Endothelial cell of umbilical vein (primary cell): ENCODE measurements around the gene CACNA1C. TPM values are rescaled to one million over a fixed set of nuclear protein-coding genes. Genes with fewer than 3 reads are reported as not detected.

Experiments
- BruUV-seq: library from RNA; stranded (reverse); fragments of 400-500 nt; replicated peaks from 2 replicates; lab custom pipeline; 2021; lab: Mats Ljungman, UMichigan
- CTCF ChIA-PET: fragments of 300-600, 350-600 bp; sonication (Branson Sonifier 250); formaldehyde crosslinking; loops from one replicate; lab custom pipeline; 2021; ENCODE audit warnings: antibody characterized with exemption, inconsistent platforms; lab: Charles Lee
- POLR2A ChIA-PET: fragments of 300-600, 350-600 bp; sonication (Branson Sonifier 250); formaldehyde crosslinking; loops from one replicate; lab custom pipeline; 2021; ENCODE audit warnings: antibody characterized with exemption, inconsistent platforms; lab: Charles Lee
- DNase-seq: peaks from one replicate; pipeline ENCODE4 v3.0.0-alpha.2; 2011; ENCODE audit warnings: low read depth, low spot score
- FAIRE-seq: peaks from 2 replicates; lab custom pipeline; 2011; peaks lifted over from hg19 to GRCh38; lab: Jason Lieb, UNC
- H2AFZ ChIP-seq: 2 replicates; pipeline ENCODE4 v1.6.0; 2012; ENCODE audit warnings: low read depth, low read length, control low read depth, inconsistent platforms
- H3K27ac ChIP-seq: 2 replicates; pipeline ENCODE4 v1.5.1; 2011; ENCODE audit warnings: low read depth, mild to moderate bottlenecking, control low read depth, low read length, moderate library complexity; ENCODE audit not compliant: insufficient read depth
- H3K27me3 ChIP-seq, 2 experiments: 2 replicates each; pipeline versions ENCODE4 v1.6.0 to v1.6.1; 2011; ENCODE audit warnings: low read length in 2 of 2, mixed read lengths in 1 of 2; ENCODE audit not compliant: control insufficient read depth in 2 of 2, insufficient read depth in 2 of 2
- H3K36me3 ChIP-seq, 2 experiments: 2 replicates in 1 of 2; 3 replicates in 1 of 2; pipeline ENCODE4 v1.5.1; 2011; ENCODE audit warnings: low read length in 2 of 2, mild to moderate bottlenecking in 1 of 2, moderate library complexity in 1 of 2; ENCODE audit not compliant: control insufficient read depth in 2 of 2, insufficient read depth in 2 of 2; ENCODE audit errors: extremely low read depth in 1 of 2
- H3K4me1 ChIP-seq: 3 replicates; pipeline ENCODE4 v1.5.1; 2011; ENCODE audit warnings: mild to moderate bottlenecking, low read length; ENCODE audit not compliant: control insufficient read depth, insufficient read depth; ENCODE audit errors: extremely low read depth
- H3K4me2 ChIP-seq: 2 replicates; pipeline ENCODE4 v1.6.1; 2011; ENCODE audit warnings: low read length, control low read depth, mixed read lengths; ENCODE audit not compliant: insufficient read depth
- H3K4me3 ChIP-seq, 3 experiments: fragments of 200-600 bp in 1 of 3; sonication (generic), shearing (Covaris generic) in 1 of 3; replicated peaks in 1 of 3; 2 replicates each; pipeline ENCODE4 v1.5.1; 2011 to 2016; ENCODE audit warnings: control low read depth in 3 of 3, low read length in 3 of 3, mild to moderate bottlenecking in 2 of 3, inconsistent platforms in 1 of 3, low read depth in 1 of 3, moderate library complexity in 1 of 3; ENCODE audit not compliant: insufficient read depth in 1 of 3
- H3K79me2 ChIP-seq: 2 replicates; pipeline ENCODE4 v1.6.0; 2012; ENCODE audit warnings: low read length, inconsistent platforms; ENCODE audit not compliant: control insufficient read depth, insufficient read depth
- H3K9ac ChIP-seq: replicated peaks from 2 replicates; pipeline ENCODE3; 2011; ENCODE audit warnings: low read length, control low read depth; ENCODE audit not compliant: insufficient read depth; ENCODE audit errors: extremely low read depth
- H3K9me1 ChIP-seq: replicated peaks from 3 replicates; pipeline ENCODE4 v1.6.0; 2011; ENCODE audit warnings: mild to moderate bottlenecking, low read length; ENCODE audit not compliant: control insufficient read depth, insufficient read depth; ENCODE audit errors: extremely low read depth
- H3K9me3 ChIP-seq: replicated peaks from 2 replicates; pipeline ENCODE4 v1.5.1; 2012; ENCODE audit warnings: low read length, inconsistent platforms; ENCODE audit not compliant: control insufficient read depth, insufficient read depth
- H4K20me1 ChIP-seq: replicated peaks from 2 replicates; pipeline ENCODE3; 2011; ENCODE audit warnings: mild to moderate bottlenecking, low read length; ENCODE audit not compliant: control insufficient read depth, insufficient read depth; ENCODE audit errors: extremely low read depth
- CTCF ChIP-seq, 2 donors: IDR thresholded peaks; 1 replicate in 1 of 2; 2 replicates in 1 of 2; pipeline ENCODE4 v1.5.1; 2011; ENCODE audit warnings: low read length in 2 of 2, mild to moderate bottlenecking in 2 of 2, moderate library complexity in 2 of 2, control low read depth in 1 of 2, inconsistent platforms in 1 of 2, low read depth in 1 of 2; ENCODE audit not compliant: insufficient read depth in 1 of 2; ENCODE audit errors: extremely low read depth in 1 of 2
- GATA2 ChIP-seq: IDR thresholded peaks from 2 replicates; pipeline ENCODE4 v1.7.0; 2011; ENCODE audit warnings: low read depth, mild to moderate bottlenecking, moderate library complexity, mixed read lengths, low read length; ENCODE audit not compliant: insufficient read length, insufficient read depth
- MAX ChIP-seq: IDR thresholded peaks from 2 replicates; pipeline ENCODE4 v1.6.1; 2011; ENCODE audit not compliant: insufficient read depth, insufficient read length
- MYC ChIP-seq: IDR thresholded peaks from one replicate; pipeline ENCODE4 v1.6.1; 2011; ENCODE audit warnings: mild to moderate bottlenecking, low read depth, low read length
- dilution Hi-C: fragments of 300-500 bp; cut with MboI; formaldehyde crosslinking; loops from one replicate; pipeline ENCODE4 v1.15.0; 2019; ENCODE audit warnings: low sequenced_read_pairs; ENCODE audit not compliant: extremely low pct_ligation_motif_present
- intact Hi-C: fragments of 100-400 bp; cut with micrococcal nuclease; formaldehyde crosslinking; loops from one replicate; pipeline ENCODE4 v1.10.0; 2022
- polyA plus RNA-seq, 4 experiments: library from polyadenylated mRNA; depleted of rRNA in 3 of 4; stranded (reverse) in 3 of 4; unstranded in 1 of 4; fragments of >200 nt; gene quantifications; 2 replicates each; pipeline versions ENCODE4 v1.2.1 to v1.2.3, GENCODE V29; 2011 to 2012; ENCODE audit warnings: missing spikeins in 1 of 4
- total RNA-seq: library from RNA; stranded (reverse); gene quantifications from 2 replicates; pipeline ENCODE4 v1.2.3, GENCODE V29; 2021

Gene CACNA1C
- total and polyA plus RNA-seq, 2 donors (not counting 3 experiments of a cell fraction or from before 2014, with no cell fraction given): not detected

GRCh38 chr12:2053691-2054090, 904 bp downstream of the CACNA1C start:
- ChIA-PET POLR2A (no interaction called here), CTCF (no interaction called here)
- dilution Hi-C loops (no loop called here), intact Hi-C loops (loop anchor here (10.0 kb wide), 2 partner anchors 231 to 341 kb away; no protein-coding TSS in a partner anchor)
- Histone ChIP-seq H3K9me3 (no peaks in the 10 kb centered on the region), H3K9ac (no peak overlapping the region), H2AFZ (no peak overlapping the region), H3K27me3 (peaks cover 54 to 66% of the 10 kb centered on the region in 2 experiments), H3K4me1 (peaks cover 3% of the 10 kb centered on the region), H3K27ac (no peak overlapping the region), H4K20me1 (no peaks in the 10 kb centered on the region), H3K79me2 (no peaks in the 10 kb centered on the region), H3K4me3 (no peak overlapping the region), H3K4me2 (no peak overlapping the region), H3K9me1 (no peaks in the 10 kb centered on the region), H3K36me3 (no peaks in the 10 kb centered on the region)
- FAIRE-seq: no peak
- DNase-seq: no peak
- BruUV-seq: no TSS peak
- TF ChIP-seq MYC (no peak), MAX (no peak), CTCF (IDR thresholded peaks at IDR 0.05; ENCODE audit: extremely low read depth in 1 of 2, insufficient read depth in 1 of 2, low read depth in 1 of 2, low read length in 2 of 2) (no peak), GATA2 (no peak)
